A673 (cell line): ENCODE measurements around the gene DPP9.

Experiments used
- EZH2 ChIP-seq: fragments of 200-600 bp; sonication (generic); IDR thresholded peaks from 2 replicates; pipeline ENCODE4 v1.6.1; 2017; ENCODE audit warnings: borderline replicate concordance, low read depth, mild to moderate bottlenecking, mixed read lengths, antibody characterized with exemption, low read length; ENCODE audit not compliant: poor library complexity, severe bottlenecking
- TF ChIP-seq, protein P1 (sequence below): fragments of 300-800, 200-600 bp; sonication (generic); conservative IDR thresholded peaks from 2 replicates; pipeline ENCODE4 v1.5.1; 2017; ENCODE audit warnings: low read depth, mild to moderate bottlenecking, antibody characterized with exemption, low read length, moderate library complexity, mixed read lengths

DNA sequence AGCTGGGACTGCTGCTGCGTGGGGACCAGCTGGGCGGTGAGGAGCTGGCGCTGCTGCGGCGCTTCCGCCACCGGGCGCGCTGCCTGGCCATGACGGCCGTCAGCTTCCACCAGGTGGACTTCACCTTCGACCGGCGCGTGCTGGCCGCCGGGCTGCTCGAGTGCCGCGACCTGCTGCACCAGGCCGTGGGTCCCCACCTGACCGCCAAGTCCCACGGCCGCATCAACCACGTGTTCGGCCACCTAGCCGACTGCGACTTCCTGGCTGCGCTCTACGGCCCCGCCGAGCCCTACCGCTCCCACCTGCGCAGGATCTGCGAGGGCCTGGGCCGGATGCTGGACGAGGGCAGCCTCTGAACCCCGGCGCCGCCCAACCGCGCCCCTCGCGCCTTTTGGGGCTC lies 71.6 kb downstream of the DPP9 start:
- TF ChIP-seq, protein P1, sequence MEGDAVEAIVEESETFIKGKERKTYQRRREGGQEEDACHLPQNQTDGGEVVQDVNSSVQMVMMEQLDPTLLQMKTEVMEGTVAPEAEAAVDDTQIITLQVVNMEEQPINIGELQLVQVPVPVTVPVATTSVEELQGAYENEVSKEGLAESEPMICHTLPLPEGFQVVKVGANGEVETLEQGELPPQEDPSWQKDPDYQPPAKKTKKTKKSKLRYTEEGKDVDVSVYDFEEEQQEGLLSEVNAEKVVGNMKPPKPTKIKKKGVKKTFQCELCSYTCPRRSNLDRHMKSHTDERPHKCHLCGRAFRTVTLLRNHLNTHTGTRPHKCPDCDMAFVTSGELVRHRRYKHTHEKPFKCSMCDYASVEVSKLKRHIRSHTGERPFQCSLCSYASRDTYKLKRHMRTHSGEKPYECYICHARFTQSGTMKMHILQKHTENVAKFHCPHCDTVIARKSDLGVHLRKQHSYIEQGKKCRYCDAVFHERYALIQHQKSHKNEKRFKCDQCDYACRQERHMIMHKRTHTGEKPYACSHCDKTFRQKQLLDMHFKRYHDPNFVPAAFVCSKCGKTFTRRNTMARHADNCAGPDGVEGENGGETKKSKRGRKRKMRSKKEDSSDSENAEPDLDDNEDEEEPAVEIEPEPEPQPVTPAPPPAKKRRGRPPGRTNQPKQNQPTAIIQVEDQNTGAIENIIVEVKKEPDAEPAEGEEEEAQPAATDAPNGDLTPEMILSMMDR, result no peak
- no peak for TF ChIP-seq EZH2
